Measurements from ENCODE around the gene DNAJA1.
"Not testable (repeated sequence)": the region's sequence is repeated elsewhere in the genome, so short reads cannot be mapped to it uniquely, and the experiment has no call there.

The DNAJA1 gene

GRCh38 chr9:33081128-33081851, 56.2 kb downstream of the DNAJA1 start:
- TF ChIP-seq CTCF (IDR thresholded peaks at IDR 0.05; ENCODE audit: control insufficient read depth, insufficient read depth, low read depth, low read length, missing control alignments): peak; percentile 70
- H3K4me3 ChIP-seq (ENCODE audit: control insufficient read depth, low read depth, low read length): no peak overlapping the region
- peak; percentile 61 for DNase-seq (ENCODE audit: low read depth)

GRCh38 chr9:33082128-33082527, 57.1 kb downstream of the DNAJA1 start:
- TF ChIP-seq CTCF (IDR thresholded peaks at IDR 0.05; ENCODE audit: control insufficient read depth, insufficient read depth, low read depth, low read length, missing control alignments): no peak
- no peak for DNase-seq (ENCODE audit: low read depth)
- H3K4me3 ChIP-seq (ENCODE audit: control insufficient read depth, low read depth, low read length): no peak overlapping the region

- no peak for TF ChIP-seq CTCF (IDR thresholded peaks at IDR 0.05; ENCODE audit: control insufficient read depth, insufficient read depth, low read depth, low read length, missing control alignments)
- no peak for DNase-seq (ENCODE audit: low read depth)
- H3K4me3 ChIP-seq (ENCODE audit: control insufficient read depth, low read depth, low read length): no peak overlapping the region
These were observed 57.7 kb downstream of the DNAJA1 start for GRCh38 chr9:33082538-33083326.

- not testable (repeated sequence) for H3K4me3 ChIP-seq (ENCODE audit: control insufficient read depth, low read depth, low read length); DNase-seq (ENCODE audit: low read depth)
These were observed 60.6 kb downstream of the DNAJA1 start for GRCh38 chr9:33085672-33086071.

All from AG09309 (cell line).